DOHH2 (cell line): ENCODE measurements around the gene AIG1.

Experiments
- EZH2phosphoT487 ChIP-seq: fragments of 200-600 bp; sonication (generic); IDR thresholded peaks from 2 replicates; pipeline ENCODE4 v1.6.1; 2017; ENCODE audit warnings: borderline replicate concordance, mild to moderate bottlenecking, antibody characterized with exemption, low read length, moderate library complexity, mixed read lengths
- TF ChIP-seq, protein P1 (sequence below): fragments of 200-600 bp; sonication (generic); IDR thresholded peaks from one replicate; pipeline ENCODE4 v1.5.1; 2014; ENCODE audit warnings: antibody characterized with exemption, mild to moderate bottlenecking, low read depth, low read length; ENCODE audit not compliant: poor library complexity, severe bottlenecking

- TF ChIP-seq, protein P1, sequence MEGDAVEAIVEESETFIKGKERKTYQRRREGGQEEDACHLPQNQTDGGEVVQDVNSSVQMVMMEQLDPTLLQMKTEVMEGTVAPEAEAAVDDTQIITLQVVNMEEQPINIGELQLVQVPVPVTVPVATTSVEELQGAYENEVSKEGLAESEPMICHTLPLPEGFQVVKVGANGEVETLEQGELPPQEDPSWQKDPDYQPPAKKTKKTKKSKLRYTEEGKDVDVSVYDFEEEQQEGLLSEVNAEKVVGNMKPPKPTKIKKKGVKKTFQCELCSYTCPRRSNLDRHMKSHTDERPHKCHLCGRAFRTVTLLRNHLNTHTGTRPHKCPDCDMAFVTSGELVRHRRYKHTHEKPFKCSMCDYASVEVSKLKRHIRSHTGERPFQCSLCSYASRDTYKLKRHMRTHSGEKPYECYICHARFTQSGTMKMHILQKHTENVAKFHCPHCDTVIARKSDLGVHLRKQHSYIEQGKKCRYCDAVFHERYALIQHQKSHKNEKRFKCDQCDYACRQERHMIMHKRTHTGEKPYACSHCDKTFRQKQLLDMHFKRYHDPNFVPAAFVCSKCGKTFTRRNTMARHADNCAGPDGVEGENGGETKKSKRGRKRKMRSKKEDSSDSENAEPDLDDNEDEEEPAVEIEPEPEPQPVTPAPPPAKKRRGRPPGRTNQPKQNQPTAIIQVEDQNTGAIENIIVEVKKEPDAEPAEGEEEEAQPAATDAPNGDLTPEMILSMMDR, result no peak
- TF ChIP-seq EZH2phosphoT487, result no peak
Observed at GRCh38 chr6:143015300-143015706, 45.4 kb upstream of the AIG1 start.
